ENCODE measurements around the gene TLR5. TPM values are rescaled to one million over a fixed set of nuclear protein-coding genes. Genes with fewer than 3 reads are reported as not detected.

Gene TLR5
- total and polyA plus RNA-seq, 2 donors from 2014 or later = 3.7 to 31.3 TPM

DNA sequence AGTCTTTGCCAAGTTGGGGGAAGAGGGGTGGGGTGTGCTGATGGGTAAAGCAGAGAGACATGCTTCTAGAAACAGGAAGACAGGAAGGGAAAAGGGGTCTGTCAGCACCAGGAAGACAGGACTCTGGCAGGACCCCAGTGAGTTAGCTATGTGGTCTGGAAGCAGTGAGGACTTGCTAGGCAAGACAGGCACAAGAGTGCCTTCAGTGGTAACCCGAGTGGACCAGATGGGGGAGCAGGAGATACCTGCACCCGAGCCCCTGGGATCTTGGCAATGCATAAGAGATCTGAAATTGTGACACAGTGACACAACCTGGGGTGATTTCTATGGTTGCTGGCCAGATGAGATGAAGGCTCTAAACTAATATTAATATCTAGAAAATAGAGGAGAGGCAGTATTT is 7.0 kb downstream of the TLR5 start:
- Histone ChIP-seq H3K36me3 (ENCODE audit: control insufficient read depth in 2 of 3, insufficient read depth in 3 of 3, low read length in 3 of 3) (no peaks in the 10 kb centered on the region), H3K4me3 (ENCODE audit: low read length in 3 of 3) (no peak overlapping the region), H3K9me3 (ENCODE audit: control insufficient read depth in 2 of 3, insufficient read depth in 1 of 3, low read length in 3 of 3) (no peaks in the 10 kb centered on the region), H3K27ac (ENCODE audit: low read depth in 2 of 2, low read length in 2 of 2) (no peak overlapping the region), H3K27me3 (ENCODE audit: control insufficient read depth, insufficient read depth, low read length) (no peaks in the 10 kb centered on the region), H3K9ac (ENCODE audit: low read length in 3 of 3) (no peak overlapping the region), H3K4me1 (ENCODE audit: control insufficient read depth in 2 of 3, insufficient read depth in 2 of 3, low read depth in 1 of 3, low read length in 3 of 3) (peaks cover 2 to 6% (median 5%) of the 10 kb centered on the region in 3 donors)
- intact Hi-C loops (cut with DNase I) = no loop called here
- FAIRE-seq = no peak
- TF ChIP-seq, protein P1, sequence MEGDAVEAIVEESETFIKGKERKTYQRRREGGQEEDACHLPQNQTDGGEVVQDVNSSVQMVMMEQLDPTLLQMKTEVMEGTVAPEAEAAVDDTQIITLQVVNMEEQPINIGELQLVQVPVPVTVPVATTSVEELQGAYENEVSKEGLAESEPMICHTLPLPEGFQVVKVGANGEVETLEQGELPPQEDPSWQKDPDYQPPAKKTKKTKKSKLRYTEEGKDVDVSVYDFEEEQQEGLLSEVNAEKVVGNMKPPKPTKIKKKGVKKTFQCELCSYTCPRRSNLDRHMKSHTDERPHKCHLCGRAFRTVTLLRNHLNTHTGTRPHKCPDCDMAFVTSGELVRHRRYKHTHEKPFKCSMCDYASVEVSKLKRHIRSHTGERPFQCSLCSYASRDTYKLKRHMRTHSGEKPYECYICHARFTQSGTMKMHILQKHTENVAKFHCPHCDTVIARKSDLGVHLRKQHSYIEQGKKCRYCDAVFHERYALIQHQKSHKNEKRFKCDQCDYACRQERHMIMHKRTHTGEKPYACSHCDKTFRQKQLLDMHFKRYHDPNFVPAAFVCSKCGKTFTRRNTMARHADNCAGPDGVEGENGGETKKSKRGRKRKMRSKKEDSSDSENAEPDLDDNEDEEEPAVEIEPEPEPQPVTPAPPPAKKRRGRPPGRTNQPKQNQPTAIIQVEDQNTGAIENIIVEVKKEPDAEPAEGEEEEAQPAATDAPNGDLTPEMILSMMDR (IDR thresholded peaks at IDR 0.05; ENCODE audit: borderline replicate concordance, extremely low read depth, insufficient read depth) = no peak
- DNase-seq = no peak

DNA sequence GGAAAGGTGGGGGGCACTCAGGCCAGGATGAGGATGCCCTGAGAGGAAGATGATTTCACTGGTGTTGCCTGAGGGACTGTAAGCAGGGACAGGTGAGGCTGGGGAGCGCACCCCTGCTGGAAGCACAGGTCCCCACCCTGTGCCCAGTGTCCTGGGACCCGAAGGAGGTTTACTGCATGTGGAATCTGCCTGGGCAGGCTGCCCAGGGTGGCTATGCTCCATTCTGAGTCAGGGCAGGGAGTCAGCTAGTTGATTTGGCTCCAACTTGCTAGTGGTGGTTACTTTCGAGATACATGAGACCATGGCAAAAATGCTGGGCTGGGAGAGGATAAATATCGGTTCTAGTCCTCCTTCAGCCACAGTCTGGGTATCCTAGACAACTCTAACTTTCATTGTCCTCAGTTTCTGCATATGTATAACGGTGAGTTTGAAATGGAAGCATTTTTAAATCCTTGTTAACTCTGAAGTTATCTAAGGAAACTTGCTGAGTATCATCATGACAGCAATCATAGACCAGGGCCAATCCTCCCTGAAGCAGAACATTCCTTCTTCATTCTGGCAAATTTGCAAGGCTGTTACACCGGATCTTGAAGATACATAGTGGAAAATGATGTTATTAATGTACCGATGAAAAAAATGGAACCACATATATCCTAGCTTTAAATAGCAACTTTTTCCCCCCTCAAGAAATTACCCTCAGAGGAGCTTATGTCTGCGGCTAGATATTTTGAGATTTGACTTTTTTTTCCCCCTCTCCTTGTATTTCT is 7.7 kb downstream of the TLR5 start:
- TF ChIP-seq, protein P1 (IDR thresholded peaks at IDR 0.05; ENCODE audit: borderline replicate concordance, extremely low read depth, insufficient read depth) = no peak
- H3K36me3 ChIP-seq (ENCODE audit: control insufficient read depth in 2 of 3, insufficient read depth in 3 of 3, low read length in 3 of 3) = no peaks in the 10 kb centered on the region
- no peaks in the 10 kb centered on the region for H3K27me3 ChIP-seq (ENCODE audit: control insufficient read depth, insufficient read depth, low read length)
- H3K9ac ChIP-seq (ENCODE audit: low read length in 3 of 3) = no peak overlapping the region
- peaks cover 2 to 5% (median 5%) of the 10 kb centered on the region in 3 donors for H3K4me1 ChIP-seq (ENCODE audit: control insufficient read depth in 2 of 3, insufficient read depth in 2 of 3, low read depth in 1 of 3, low read length in 3 of 3)
- DNase-seq (peak in 2 of 5 donors; percentile 42 to 86), FAIRE-seq (no peak)
- H3K27ac ChIP-seq (ENCODE audit: low read depth in 2 of 2, low read length in 2 of 2) = peak overlapping the region in 1 of 2 donors; percentile 20
- intact Hi-C loops (cut with DNase I) = no loop called here
- no peak overlapping the region for H3K4me3 ChIP-seq (ENCODE audit: low read length in 3 of 3)
- no peaks in the 10 kb centered on the region for H3K9me3 ChIP-seq (ENCODE audit: control insufficient read depth in 2 of 3, insufficient read depth in 1 of 3, low read length in 3 of 3)

DNA sequence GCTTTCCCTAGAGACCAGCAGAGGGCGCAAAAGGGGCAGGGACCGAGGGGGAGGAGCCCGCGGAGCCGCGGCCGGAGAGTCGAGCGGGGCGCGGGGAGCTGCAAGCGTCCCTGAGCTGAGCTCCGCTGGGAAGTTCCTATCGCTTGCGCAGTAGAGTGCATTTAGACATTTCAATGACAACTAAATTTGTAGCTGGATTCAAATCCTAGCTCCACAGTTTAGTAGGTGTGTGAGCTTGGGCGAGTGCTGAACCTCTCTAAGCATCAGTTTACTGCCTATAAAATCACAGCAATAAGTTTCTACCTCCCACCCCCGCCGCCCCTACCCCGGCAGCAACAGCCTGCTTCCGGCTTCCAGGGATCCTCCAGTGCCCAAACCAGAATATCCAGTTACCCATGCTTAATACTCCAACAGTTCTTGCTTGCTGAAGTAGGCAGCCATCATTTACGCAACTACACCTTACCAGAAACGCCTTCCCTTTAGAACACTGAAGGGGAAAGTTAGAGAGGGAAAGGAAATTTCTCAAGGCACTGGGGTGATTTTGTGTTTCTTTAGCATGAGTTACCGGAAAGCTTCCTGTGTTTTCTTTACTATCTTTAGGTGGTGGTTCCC is 9.1 kb downstream of the TLR5 start:
- FAIRE-seq (peak; percentile 83), DNase-seq (peak; percentile 93 to 96 (median 95))
- TF ChIP-seq, protein P1 (IDR thresholded peaks at IDR 0.05; ENCODE audit: borderline replicate concordance, extremely low read depth, insufficient read depth) = peak; percentile 95
- H3K27me3 ChIP-seq (ENCODE audit: control insufficient read depth, insufficient read depth, low read length) = no peaks in the 10 kb centered on the region
- H3K9me3 ChIP-seq (ENCODE audit: control insufficient read depth in 2 of 3, insufficient read depth in 1 of 3, low read length in 3 of 3) = no peaks in the 10 kb centered on the region
- H3K4me3 ChIP-seq (ENCODE audit: low read length in 3 of 3) = peak overlapping the region; percentile 36 to 59 (median 52)
- peak overlapping the region in 1 of 3 donors; percentile 53 for H3K9ac ChIP-seq (ENCODE audit: low read length in 3 of 3)
- peak overlapping the region in 1 of 2 donors; percentile 65 for H3K27ac ChIP-seq (ENCODE audit: low read depth in 2 of 2, low read length in 2 of 2)
- no peaks in the 10 kb centered on the region for H3K36me3 ChIP-seq (ENCODE audit: control insufficient read depth in 2 of 3, insufficient read depth in 3 of 3, low read length in 3 of 3)
- intact Hi-C loops (cut with DNase I) = no loop called here
- H3K4me1 ChIP-seq (ENCODE audit: control insufficient read depth in 2 of 3, insufficient read depth in 2 of 3, low read depth in 1 of 3, low read length in 3 of 3) = peaks cover 2 to 7% (median 5%) of the 10 kb centered on the region in 3 donors

All from kidney (tissue), 14 donors.